ENCODE results near the gene USP17L17.
"Not testable (repeated sequence)": the region's sequence is repeated elsewhere in the genome, so short reads cannot be mapped to it uniquely, and the experiment has no call there.

The USP17L17 gene, protein sequence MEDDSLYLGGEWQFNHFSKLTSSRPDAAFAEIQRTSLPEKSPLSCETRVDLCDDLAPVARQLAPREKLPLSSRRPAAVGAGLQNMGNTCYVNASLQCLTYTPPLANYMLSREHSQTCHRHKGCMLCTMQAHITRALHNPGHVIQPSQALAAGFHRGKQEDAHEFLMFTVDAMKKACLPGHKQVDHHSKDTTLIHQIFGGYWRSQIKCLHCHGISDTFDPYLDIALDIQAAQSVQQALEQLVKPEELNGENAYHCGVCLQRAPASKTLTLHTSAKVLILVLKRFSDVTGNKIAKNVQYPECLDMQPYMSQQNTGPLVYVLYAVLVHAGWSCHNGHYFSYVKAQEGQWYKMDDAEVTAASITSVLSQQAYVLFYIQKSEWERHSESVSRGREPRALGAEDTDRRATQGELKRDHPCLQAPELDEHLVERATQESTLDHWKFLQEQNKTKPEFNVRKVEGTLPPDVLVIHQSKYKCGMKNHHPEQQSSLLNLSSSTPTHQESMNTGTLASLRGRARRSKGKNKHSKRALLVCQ

DNA sequence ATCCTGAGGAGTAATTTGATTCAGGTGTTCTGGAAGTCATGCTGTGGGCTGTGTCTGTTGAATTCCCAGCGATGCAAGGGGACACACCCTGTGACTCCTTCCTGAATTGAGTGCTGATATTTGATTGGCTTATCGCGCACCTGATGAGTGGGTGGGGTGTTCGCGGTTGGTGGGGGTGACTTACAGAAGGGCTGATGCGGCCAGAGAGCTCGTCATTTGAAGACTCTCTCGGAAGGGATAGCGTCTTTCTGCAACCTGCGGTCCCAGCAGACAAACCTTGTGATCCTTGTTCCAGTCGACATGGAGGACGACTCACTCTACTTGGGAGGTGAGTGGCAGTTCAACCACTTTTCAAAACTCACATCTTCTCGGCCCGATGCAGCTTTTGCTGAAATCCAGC, at the start of gene USP17L17:
Gene USP17L17 (plus strand): TSS at position 301 of the 400 bp plus-strand sequence. CDS start 0 bp downstream, at position 301.
- no CpG with 5 or more reads among the region's 14 CpGs for WGBS (ENCODE audit: insufficient coverage, insufficient read length)
- H3K36me3 ChIP-seq (ENCODE audit: control insufficient read depth, insufficient read depth, low read length); H3K9me3 ChIP-seq (ENCODE audit: control insufficient read depth, insufficient read depth, low read length); H3K27me3 ChIP-seq (ENCODE audit: control insufficient read depth, insufficient read depth, low read length); H3K27ac ChIP-seq (ENCODE audit: low read length); DNase-seq (ENCODE audit: low read depth, low spot score); H3K4me1 ChIP-seq (ENCODE audit: control insufficient read depth, insufficient read depth, low read length); H3K4me3 ChIP-seq (ENCODE audit: low read length): not testable (repeated sequence)

DNA sequence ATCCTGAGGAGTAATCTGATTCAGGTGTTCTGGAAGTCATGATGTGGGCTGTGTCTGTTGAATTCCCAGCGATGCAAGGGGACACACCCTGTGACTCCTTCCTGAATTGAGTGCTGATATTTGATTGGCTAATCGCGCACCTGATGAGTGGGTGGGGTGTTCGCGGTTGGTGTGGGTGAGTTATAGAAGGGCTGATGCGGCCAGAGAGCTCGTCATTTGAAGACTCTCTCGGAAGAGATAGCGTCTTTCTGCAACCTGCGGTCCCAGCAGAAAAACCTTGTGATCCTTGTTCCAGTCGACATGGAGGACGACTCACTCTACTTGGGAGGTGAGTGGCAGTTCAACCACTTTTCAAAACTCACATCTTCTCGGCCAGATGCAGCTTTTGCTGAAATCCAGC, 33.3 kb upstream of the USP17L17 start, which contains the start of gene USP17L10:
Gene USP17L10 (plus strand): TSS at position 301 of the 400 bp plus-strand sequence. CDS start 0 bp downstream, at position 301.
- H3K36me3 ChIP-seq (ENCODE audit: control insufficient read depth, insufficient read depth, low read length); H3K4me3 ChIP-seq (ENCODE audit: low read length); H3K27me3 ChIP-seq (ENCODE audit: control insufficient read depth, insufficient read depth, low read length); H3K27ac ChIP-seq (ENCODE audit: low read length); DNase-seq (ENCODE audit: low read depth, low spot score); H3K9me3 ChIP-seq (ENCODE audit: control insufficient read depth, insufficient read depth, low read length); H3K4me1 ChIP-seq (ENCODE audit: control insufficient read depth, insufficient read depth, low read length): not testable (repeated sequence)
- WGBS (ENCODE audit: insufficient coverage, insufficient read length) = no CpG with 5 or more reads among the region's 13 CpGs

DNA sequence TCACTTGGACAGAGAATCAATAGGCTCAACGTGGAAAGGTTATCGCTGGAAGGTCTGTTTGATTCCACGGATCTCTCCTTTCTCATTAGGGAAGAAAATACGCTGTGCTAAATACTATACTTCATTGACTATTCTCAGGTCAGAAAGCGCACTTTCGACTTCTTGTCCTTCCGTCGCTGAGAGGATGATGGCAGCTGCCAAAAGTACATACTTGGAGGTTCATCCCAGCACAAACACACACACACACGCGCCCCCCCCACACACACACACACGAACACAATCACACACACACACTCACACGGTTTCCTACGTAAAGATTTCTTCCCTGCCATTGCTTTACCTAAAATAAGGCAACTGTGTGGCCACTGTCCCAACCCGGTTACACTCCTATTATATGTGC, 29.0 kb upstream of the USP17L17 start:
- H3K36me3 ChIP-seq (ENCODE audit: control insufficient read depth, insufficient read depth, low read length); H3K27ac ChIP-seq (ENCODE audit: low read length); H3K27me3 ChIP-seq (ENCODE audit: control insufficient read depth, insufficient read depth, low read length); H3K4me3 ChIP-seq (ENCODE audit: low read length); H3K9me3 ChIP-seq (ENCODE audit: control insufficient read depth, insufficient read depth, low read length); H3K4me1 ChIP-seq (ENCODE audit: control insufficient read depth, insufficient read depth, low read length); DNase-seq (ENCODE audit: low read depth, low spot score): not testable (repeated sequence)
- WGBS (ENCODE audit: insufficient coverage, insufficient read length) = no CpG with 5 or more reads among the region's 14 CpGs

DNA sequence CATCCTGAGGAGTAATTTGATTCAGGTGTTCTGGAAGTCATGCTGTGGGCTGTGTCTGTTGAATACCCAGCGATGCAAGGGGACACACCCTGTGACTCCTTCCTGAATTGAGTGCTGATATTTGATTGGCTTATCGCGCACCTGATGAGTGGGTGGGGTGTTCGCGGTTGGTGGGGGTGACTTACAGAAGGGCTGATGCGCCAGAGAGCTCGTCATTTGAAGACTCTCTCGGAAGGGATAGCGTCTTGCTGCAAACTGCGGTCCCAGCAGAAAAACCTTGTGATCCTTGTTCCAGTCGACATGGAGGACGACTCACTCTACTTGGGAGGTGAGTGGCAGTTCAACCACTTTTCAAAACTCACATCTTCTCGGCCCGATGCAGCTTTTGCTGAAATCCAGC, 28.6 kb upstream of the USP17L17 start, which contains the start of gene USP17L11:
Gene USP17L11 (plus strand): TSS at position 301 of the 400 bp plus-strand sequence. CDS start 0 bp downstream, at position 301.
- DNase-seq (ENCODE audit: low read depth, low spot score); H3K9me3 ChIP-seq (ENCODE audit: control insufficient read depth, insufficient read depth, low read length); H3K27me3 ChIP-seq (ENCODE audit: control insufficient read depth, insufficient read depth, low read length); H3K4me1 ChIP-seq (ENCODE audit: control insufficient read depth, insufficient read depth, low read length); H3K4me3 ChIP-seq (ENCODE audit: low read length); H3K27ac ChIP-seq (ENCODE audit: low read length); H3K36me3 ChIP-seq (ENCODE audit: control insufficient read depth, insufficient read depth, low read length): not testable (repeated sequence)
- no CpG with 5 or more reads among the region's 14 CpGs for WGBS (ENCODE audit: insufficient coverage, insufficient read length)

DNA sequence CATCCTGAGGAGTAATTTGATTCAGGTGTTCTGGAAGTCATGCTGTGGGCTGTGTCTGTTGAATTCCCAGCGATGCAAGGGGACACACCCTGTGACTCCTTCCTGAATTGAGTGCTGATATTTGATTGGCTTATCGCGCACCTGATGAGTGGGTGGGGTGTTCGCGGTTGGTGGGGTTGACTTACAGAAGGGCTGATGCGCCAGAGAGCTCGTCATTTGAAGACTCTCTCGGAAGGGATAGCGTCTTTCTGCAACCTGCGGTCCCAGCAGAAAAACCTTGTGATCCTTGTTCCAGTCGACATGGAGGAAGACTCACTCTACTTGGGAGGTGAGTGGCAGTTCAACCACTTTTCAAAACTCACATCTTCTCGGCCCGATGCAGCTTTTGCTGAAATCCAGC, 23.8 kb upstream of the USP17L17 start, which contains the start of gene USP17L12:
Gene USP17L12 (plus strand): TSS at position 301 of the 400 bp plus-strand sequence. CDS start 0 bp downstream, at position 301.
- not testable (repeated sequence) for H3K4me3 ChIP-seq (ENCODE audit: low read length); H3K4me1 ChIP-seq (ENCODE audit: control insufficient read depth, insufficient read depth, low read length); H3K36me3 ChIP-seq (ENCODE audit: control insufficient read depth, insufficient read depth, low read length); H3K27me3 ChIP-seq (ENCODE audit: control insufficient read depth, insufficient read depth, low read length); H3K27ac ChIP-seq (ENCODE audit: low read length); DNase-seq (ENCODE audit: low read depth, low spot score); H3K9me3 ChIP-seq (ENCODE audit: control insufficient read depth, insufficient read depth, low read length)
- WGBS (ENCODE audit: insufficient coverage, insufficient read length) = no CpG with 5 or more reads among the region's 13 CpGs

DNA sequence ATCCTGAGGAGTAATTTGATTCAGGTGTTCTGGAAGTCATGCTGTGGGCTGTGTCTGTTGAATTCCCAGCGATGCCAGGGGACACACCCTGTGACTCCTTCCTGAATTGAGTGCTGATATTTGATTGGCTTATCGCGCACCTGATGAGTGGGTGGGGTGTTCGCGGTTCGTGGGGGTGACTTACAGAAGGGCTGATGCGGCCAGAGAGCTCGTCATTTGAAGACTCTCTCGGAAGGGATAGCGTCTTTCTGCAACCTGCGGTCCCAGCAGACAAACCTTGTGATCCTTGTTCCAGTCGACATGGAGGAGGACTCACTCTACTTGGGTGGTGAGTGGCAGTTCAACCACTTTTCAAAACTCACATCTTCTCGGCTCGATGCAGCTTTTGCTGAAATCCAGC, 19.1 kb upstream of the USP17L17 start, which contains the start of gene USP17L13:
Gene USP17L13 (plus strand): TSS at position 301 of the 400 bp plus-strand sequence. CDS start 0 bp downstream, at position 301.
- not testable (repeated sequence) for DNase-seq (ENCODE audit: low read depth, low spot score); H3K4me3 ChIP-seq (ENCODE audit: low read length); H3K4me1 ChIP-seq (ENCODE audit: control insufficient read depth, insufficient read depth, low read length); H3K9me3 ChIP-seq (ENCODE audit: control insufficient read depth, insufficient read depth, low read length); H3K27me3 ChIP-seq (ENCODE audit: control insufficient read depth, insufficient read depth, low read length); H3K27ac ChIP-seq (ENCODE audit: low read length); H3K36me3 ChIP-seq (ENCODE audit: control insufficient read depth, insufficient read depth, low read length)
- WGBS (ENCODE audit: insufficient coverage, insufficient read length) = no CpG with 5 or more reads among the region's 14 CpGs

DNA sequence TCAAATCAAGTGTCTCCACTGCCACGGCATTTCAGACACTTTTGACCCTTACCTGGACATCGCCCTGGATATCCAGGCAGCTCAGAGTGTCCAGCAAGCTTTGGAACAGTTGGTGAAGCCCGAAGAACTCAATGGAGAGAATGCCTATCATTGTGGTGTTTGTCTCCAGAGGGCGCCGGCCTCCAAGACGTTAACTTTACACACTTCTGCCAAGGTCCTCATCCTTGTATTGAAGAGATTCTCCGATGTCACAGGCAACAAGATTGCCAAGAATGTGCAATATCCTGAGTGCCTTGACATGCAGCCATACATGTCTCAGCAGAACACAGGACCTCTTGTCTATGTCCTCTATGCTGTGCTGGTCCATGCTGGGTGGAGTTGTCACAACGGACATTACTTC, 13.4 kb upstream of the USP17L17 start:
- H3K9me3 ChIP-seq (ENCODE audit: control insufficient read depth, insufficient read depth, low read length); H3K27ac ChIP-seq (ENCODE audit: low read length); H3K27me3 ChIP-seq (ENCODE audit: control insufficient read depth, insufficient read depth, low read length); H3K4me3 ChIP-seq (ENCODE audit: low read length); H3K4me1 ChIP-seq (ENCODE audit: control insufficient read depth, insufficient read depth, low read length); H3K36me3 ChIP-seq (ENCODE audit: control insufficient read depth, insufficient read depth, low read length); DNase-seq (ENCODE audit: low read depth, low spot score): not testable (repeated sequence)
- WGBS (ENCODE audit: insufficient coverage, insufficient read length) = no CpG with 5 or more reads among the region's 8 CpGs

DNA sequence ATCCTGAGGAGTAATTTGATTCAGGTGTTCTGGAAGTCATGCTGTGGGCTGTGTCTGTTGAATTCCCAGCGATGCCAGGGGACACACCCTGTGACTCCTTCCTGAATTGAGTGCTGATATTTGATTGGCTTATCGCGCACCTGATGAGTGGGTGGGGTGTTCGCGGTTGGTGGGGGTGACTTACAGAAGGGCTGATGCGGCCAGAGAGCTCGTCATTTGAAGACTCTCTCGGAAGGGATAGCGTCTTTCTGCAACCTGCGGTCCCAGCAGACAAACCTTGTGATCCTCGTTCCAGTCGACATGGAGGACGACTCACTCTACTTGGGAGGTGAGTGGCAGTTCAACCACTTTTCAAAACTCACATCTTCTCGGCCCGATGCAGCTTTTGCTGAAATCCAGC, 9.6 kb upstream of the USP17L17 start, which contains the start of gene USP17L15:
Gene USP17L15 (plus strand): TSS at position 301 of the 400 bp plus-strand sequence. CDS start 0 bp downstream, at position 301.
- H3K9me3 ChIP-seq (ENCODE audit: control insufficient read depth, insufficient read depth, low read length); H3K4me1 ChIP-seq (ENCODE audit: control insufficient read depth, insufficient read depth, low read length); H3K36me3 ChIP-seq (ENCODE audit: control insufficient read depth, insufficient read depth, low read length); H3K4me3 ChIP-seq (ENCODE audit: low read length); H3K27me3 ChIP-seq (ENCODE audit: control insufficient read depth, insufficient read depth, low read length); DNase-seq (ENCODE audit: low read depth, low spot score); H3K27ac ChIP-seq (ENCODE audit: low read length): not testable (repeated sequence)
- WGBS (ENCODE audit: insufficient coverage, insufficient read length) = no CpG with 5 or more reads among the region's 15 CpGs

DNA sequence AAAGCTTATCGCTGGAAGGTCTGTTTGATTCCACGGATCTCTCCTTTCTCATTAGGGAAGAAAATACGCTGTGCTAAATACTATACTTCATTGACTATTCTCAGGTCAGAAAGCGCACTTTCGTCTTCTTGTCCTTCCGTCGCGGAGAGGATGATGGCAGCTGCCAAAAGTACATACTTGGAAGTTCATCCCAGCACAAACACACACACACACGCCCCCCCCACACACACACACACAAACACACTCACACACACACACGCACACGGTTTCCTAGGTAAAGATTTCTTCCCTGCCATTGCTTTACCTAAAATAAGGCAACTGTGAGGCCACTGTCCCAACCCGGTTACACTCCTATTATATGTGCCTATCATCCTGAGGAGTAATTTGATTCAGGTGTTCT, 5.2 kb upstream of the USP17L17 start:
- H3K27me3 ChIP-seq (ENCODE audit: control insufficient read depth, insufficient read depth, low read length); H3K27ac ChIP-seq (ENCODE audit: low read length); H3K4me1 ChIP-seq (ENCODE audit: control insufficient read depth, insufficient read depth, low read length); H3K9me3 ChIP-seq (ENCODE audit: control insufficient read depth, insufficient read depth, low read length); DNase-seq (ENCODE audit: low read depth, low spot score); H3K36me3 ChIP-seq (ENCODE audit: control insufficient read depth, insufficient read depth, low read length); H3K4me3 ChIP-seq (ENCODE audit: low read length): not testable (repeated sequence)
- 100% methylated on average over 3 of the region's 12 CpGs for WGBS (ENCODE audit: insufficient coverage, insufficient read length)

DNA sequence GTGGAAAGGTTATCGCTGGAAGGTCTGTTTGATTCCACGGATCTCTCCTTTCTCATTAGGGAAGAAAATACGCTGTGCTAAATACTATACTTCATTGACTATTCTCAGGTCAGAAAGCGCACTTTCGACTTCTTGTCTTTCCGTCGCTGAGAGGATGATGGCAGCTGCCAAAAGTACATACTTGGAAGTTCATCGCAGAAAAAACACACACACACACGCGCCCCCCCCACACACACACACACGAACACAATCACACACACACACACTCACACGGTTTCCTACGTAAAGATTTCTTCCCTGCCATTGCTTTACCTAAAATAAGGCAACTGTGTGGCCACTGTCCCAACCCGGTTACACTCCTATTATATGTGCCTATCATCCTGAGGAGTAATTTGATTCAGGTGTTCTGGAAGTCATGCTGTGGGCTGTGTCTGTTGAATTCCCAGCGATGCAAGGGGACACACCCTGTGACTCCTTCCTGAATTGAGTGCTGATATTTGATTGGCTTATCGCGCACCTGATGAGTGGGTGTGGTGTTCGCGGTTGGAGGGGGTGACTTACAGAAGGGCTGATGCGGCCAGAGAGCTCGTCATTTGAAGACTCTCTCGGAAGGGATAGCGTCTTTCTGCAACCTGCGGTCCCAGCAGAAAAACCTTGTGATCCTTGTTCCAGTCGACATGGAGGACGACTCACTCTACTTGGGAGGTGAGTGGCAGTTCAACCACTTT, 4.4 kb downstream of the USP17L17 start, which contains the start of gene USP17L18:
Gene USP17L18 (plus strand): TSS at position 678 of the 728 bp plus-strand sequence. CDS start 0 bp downstream, at position 678.
- not testable (repeated sequence) for DNase-seq (ENCODE audit: low read depth, low spot score); H3K9me3 ChIP-seq (ENCODE audit: control insufficient read depth, insufficient read depth, low read length); H3K36me3 ChIP-seq (ENCODE audit: control insufficient read depth, insufficient read depth, low read length); H3K4me3 ChIP-seq (ENCODE audit: low read length); H3K27ac ChIP-seq (ENCODE audit: low read length); H3K27me3 ChIP-seq (ENCODE audit: control insufficient read depth, insufficient read depth, low read length); H3K4me1 ChIP-seq (ENCODE audit: control insufficient read depth, insufficient read depth, low read length)
- WGBS (ENCODE audit: insufficient coverage, insufficient read length) = 100% methylated on average over 2 of the region's 26 CpGs

Measured in iPS DF 6.9 (cell line).